ENCODE measurements around the gene PRR16. TPM values are rescaled to one million over a fixed set of nuclear protein-coding genes. Genes with fewer than 3 reads are reported as not detected.

The PRR16 gene
- total and polyA plus RNA-seq, 8 donors = 4.9 to 13.4 (median 11.4) TPM

GRCh38 chr5:120432861-120433260 is 31.2 kb upstream of the PRR16 start:
- no peak overlapping the region for H3K27ac ChIP-seq
- peaks cover 0 to 18% of the 10 kb centered on the region in 2 donors for H3K9me3 ChIP-seq
- H3K4me3 ChIP-seq = no peak overlapping the region
- H3K4me1 ChIP-seq = no peaks in the 10 kb centered on the region
- TF ChIP-seq, protein P1, sequence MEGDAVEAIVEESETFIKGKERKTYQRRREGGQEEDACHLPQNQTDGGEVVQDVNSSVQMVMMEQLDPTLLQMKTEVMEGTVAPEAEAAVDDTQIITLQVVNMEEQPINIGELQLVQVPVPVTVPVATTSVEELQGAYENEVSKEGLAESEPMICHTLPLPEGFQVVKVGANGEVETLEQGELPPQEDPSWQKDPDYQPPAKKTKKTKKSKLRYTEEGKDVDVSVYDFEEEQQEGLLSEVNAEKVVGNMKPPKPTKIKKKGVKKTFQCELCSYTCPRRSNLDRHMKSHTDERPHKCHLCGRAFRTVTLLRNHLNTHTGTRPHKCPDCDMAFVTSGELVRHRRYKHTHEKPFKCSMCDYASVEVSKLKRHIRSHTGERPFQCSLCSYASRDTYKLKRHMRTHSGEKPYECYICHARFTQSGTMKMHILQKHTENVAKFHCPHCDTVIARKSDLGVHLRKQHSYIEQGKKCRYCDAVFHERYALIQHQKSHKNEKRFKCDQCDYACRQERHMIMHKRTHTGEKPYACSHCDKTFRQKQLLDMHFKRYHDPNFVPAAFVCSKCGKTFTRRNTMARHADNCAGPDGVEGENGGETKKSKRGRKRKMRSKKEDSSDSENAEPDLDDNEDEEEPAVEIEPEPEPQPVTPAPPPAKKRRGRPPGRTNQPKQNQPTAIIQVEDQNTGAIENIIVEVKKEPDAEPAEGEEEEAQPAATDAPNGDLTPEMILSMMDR (IDR thresholded peaks at IDR 0.05) = no peak
- intact Hi-C loops (cut with DNase I) = no loop called here
- no peaks in the 10 kb centered on the region for H3K36me3 ChIP-seq
- ATAC-seq (no peak), DNase-seq (no peak)
- H3K27me3 ChIP-seq = no peaks in the 10 kb centered on the region

GRCh38 chr5:120435129-120435528 is 29.0 kb upstream of the PRR16 start:
- H3K27me3 ChIP-seq = no peaks in the 10 kb centered on the region
- TF ChIP-seq, protein P1 (IDR thresholded peaks at IDR 0.05) = no peak
- H3K27ac ChIP-seq = no peak overlapping the region
- intact Hi-C loops (cut with DNase I) = no loop called here
- H3K36me3 ChIP-seq = no peaks in the 10 kb centered on the region
- DNase-seq (no peak), ATAC-seq (no peak)
- H3K9me3 ChIP-seq = peaks cover 0 to 10% of the 10 kb centered on the region in 2 donors
- no peaks in the 10 kb centered on the region for H3K4me1 ChIP-seq
- no peak overlapping the region for H3K4me3 ChIP-seq

- no peak overlapping the region for H3K4me3 ChIP-seq
- intact Hi-C loops (cut with DNase I) = no loop called here
- DNase-seq = no peak
- no peaks in the 10 kb centered on the region for H3K36me3 ChIP-seq
- no peaks in the 10 kb centered on the region for H3K4me1 ChIP-seq
- TF ChIP-seq, protein P1 (IDR thresholded peaks at IDR 0.05) = no peak
- H3K27ac ChIP-seq = no peak overlapping the region
- ATAC-seq = no peak
- no peaks in the 10 kb centered on the region for H3K27me3 ChIP-seq
- peaks cover 0 to 2% of the 10 kb centered on the region in 2 donors for H3K9me3 ChIP-seq
Measured at GRCh38 chr5:120436996-120437395, 27.1 kb upstream of the PRR16 start.

DNA sequence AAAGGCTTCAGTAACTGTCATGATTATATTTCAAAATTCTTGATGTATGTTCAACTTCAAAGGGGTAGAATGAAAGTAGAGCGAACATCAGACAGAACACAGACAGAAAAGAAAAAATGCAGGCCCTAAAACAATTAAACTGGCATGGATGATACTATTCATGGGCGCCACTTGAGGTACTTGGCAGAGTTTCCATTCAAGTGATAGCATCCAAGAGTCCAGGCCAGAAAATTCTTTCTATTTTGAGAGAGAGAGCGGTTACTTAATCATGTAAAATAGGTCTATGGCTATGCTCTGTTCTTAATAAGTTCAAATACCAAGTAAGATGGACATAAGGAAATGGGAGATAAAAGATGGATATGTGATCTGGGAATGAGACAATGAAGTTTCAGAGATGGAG is 21.4 kb upstream of the PRR16 start:
- DNase-seq = no peak
- intact Hi-C loops (cut with DNase I) = no loop called here

GRCh38 chr5:120443607-120444006 is 20.5 kb upstream of the PRR16 start:
- H3K36me3 ChIP-seq = no peaks in the 10 kb centered on the region
- intact Hi-C loops (cut with DNase I) = no loop called here
- no peak overlapping the region for H3K4me3 ChIP-seq
- no peak for DNase-seq
- ATAC-seq = no peak
- no peak overlapping the region for H3K27ac ChIP-seq
- TF ChIP-seq, protein P1 (IDR thresholded peaks at IDR 0.05) = no peak
- H3K4me1 ChIP-seq = no peaks in the 10 kb centered on the region
- no peaks in the 10 kb centered on the region for H3K27me3 ChIP-seq
- H3K9me3 ChIP-seq = no peaks in the 10 kb centered on the region

More for the DNA sequence above, 21.4 kb upstream of the PRR16 start:
- ATAC-seq = no peak
- TF ChIP-seq, protein P1 (IDR thresholded peaks at IDR 0.05) = no peak
- no peak overlapping the region for H3K4me3 ChIP-seq
- H3K9me3 ChIP-seq = no peaks in the 10 kb centered on the region
- no peak overlapping the region for H3K27ac ChIP-seq
- no peaks in the 10 kb centered on the region for H3K27me3 ChIP-seq
- no peaks in the 10 kb centered on the region for H3K36me3 ChIP-seq
- no peaks in the 10 kb centered on the region for H3K4me1 ChIP-seq

All from left lung (tissue), 10 donors.